RKO (cell line): ENCODE measurements around the gene TOR1B.

Experiments
- DNase-seq: peaks from one replicate; pipeline ENCODE4 v3.0.0-alpha.2; 2016; ENCODE audit warnings: low spot score

TOR1B gene

GRCh38 chr9:129845373-129845772, 42.4 kb downstream of the TOR1B start:
- DNase-seq: no peak

DNA sequence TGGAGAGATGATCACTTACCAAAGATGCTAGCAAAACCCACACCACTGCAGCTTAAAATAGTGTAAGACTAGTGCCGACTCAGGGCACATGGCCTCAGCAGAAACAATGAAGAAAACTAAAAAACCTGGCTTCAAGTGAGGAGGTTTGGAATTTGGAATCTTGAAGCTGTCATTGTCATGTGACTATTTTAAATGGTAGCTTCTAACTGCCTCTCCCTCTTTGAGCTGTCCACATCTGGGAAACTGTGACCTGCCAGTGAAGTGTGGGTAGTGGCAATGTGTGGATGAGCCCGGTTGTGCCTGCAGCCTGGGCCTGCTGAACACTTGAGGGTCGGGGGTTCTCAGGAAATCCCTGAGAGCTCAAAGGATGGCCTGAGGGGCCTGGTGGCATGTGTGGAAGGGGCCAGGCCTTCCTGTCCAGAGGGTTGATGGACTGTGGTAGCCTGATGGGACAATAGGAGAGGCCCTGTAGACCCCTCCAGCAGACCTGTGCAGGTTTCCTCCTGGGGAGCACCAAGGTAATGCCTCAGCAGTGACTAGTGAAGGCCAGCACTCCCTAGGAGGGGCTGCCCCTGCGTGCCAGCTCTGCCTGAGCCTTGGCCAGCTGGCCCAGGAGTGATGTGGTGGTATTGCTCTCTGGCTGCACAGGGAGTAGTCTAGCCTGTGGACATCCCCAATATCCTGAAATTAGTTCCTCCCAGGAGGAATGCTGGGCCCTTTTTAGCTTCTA, 45.9 kb downstream of the TOR1B start:
- DNase-seq: no peak

DNA sequence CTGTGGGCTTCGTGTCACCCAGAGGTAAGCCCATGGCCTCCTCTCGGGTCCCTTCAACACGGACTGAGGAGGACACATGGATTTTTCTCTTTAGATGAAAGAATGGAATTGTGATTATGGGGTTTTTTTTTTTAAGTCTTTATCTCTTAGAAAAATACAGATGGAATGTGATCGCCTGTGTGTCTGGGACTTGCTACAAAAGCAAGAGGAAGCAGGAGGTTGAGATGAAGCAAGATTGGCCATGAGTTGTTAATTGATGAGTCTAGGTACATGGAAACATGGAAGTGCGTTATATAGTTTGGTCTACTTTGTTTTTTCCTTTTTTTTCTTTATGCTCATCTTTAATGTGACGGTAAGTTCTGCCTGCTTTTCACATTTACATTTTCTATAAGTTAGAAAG, 46.9 kb downstream of the TOR1B start:
- DNase-seq: no peak

DNA sequence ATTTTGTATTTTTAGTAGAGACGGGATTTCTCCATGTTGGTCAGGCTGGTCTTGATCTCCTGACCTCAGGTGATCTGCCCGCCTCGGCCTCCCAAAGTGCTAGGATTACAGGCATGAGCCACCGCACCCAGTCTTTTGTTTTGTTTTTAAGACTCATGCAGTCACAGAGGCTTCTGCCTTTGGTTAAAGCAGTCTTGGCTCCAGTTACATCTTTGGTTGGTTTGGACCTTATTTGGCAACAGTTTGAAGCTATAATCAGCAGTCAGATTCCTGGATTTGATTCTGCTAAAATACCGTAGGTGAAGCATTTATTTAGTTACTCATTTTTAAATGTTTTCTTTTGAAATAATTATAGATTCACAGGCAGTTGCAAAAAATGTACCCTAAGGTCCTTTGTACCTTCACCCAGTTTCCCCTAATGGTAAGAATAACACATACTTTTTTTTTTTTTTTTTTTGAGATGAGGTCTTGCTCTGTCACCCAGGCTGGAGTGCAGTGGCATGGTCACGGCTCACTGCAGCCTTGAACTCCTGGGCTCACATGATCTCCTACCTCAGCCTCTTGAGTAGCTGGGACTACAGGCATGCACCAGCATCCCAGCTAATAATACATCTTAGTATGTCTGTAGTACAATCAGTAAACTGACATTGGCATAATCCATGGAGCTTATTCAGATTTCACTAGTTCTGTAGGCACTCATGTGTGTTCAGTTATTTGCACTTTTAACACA, 48.0 kb downstream of the TOR1B start:
- no peak for DNase-seq

GRCh38 chr9:129851821-129852220, 48.8 kb downstream of the TOR1B start:
- DNase-seq: no peak

DNA sequence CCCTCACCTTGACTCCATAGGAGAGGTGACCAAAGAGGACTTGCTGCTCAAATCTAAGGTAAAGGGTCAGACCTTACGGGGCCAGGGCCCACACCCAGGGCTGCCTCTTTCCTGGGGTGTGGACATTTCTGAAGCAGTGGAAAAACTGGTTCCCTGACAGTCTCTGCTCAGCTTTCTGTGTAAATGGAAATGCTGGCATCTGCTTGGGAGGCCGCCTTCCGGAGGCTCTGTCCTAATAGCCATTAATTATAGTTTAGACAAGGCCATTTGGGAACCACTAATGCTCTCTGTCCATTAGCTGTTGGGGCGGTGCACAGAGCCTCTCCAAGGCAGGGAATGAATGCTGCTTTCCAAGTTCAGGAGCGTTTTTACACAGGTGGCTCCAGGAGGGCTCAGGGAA, 49.6 kb downstream of the TOR1B start:
- DNase-seq: no peak

DNA sequence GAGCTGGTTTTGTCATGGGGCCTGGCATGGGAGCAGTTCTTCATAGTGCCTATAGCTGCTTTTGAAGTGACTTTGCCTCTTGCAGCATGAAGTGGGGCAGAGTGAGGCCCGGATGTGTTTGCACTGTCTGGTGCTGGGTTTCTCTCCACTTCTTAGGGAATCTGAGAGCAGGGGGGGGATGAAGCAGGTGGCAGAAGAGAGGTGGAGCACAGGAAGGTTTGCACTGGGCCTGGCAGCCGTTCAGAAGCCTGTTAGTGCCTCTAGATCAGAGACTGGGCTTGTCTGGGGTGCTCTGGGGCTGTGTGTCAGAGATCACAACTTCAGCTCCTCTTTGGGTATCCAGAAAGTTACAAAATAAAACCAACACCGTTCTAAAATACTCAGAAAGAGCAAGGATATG, 50.6 kb downstream of the TOR1B start:
- no peak for DNase-seq

GRCh38 chr9:129854588-129855110, 51.7 kb downstream of the TOR1B start:
- no peak for DNase-seq

- DNase-seq: no peak
These were observed 54.2 kb downstream of the TOR1B start for GRCh38 chr9:129857207-129857606.

- DNase-seq: no peak
These were observed 55.4 kb downstream of the TOR1B start for GRCh38 chr9:129858167-129858962.
